Spleen (tissue), 11 donors: ENCODE results near the gene RPE65. TPM values are rescaled to one million over a fixed set of nuclear protein-coding genes. Genes with fewer than 3 reads are reported as not detected.
A peak's percentile ranks its signal among the peaks of the same experiment; 100 is the strongest.
"Not testable (repeated sequence)": the region's sequence is repeated elsewhere in the genome, so short reads cannot be mapped to it uniquely, and the experiment has no call there.

ENCODE experiments used
- DNase-seq: peaks from one replicate; pipeline ENCODE4 v3.0.0-alpha.2; 2020
- H3K27ac ChIP-seq, 8 donors: fragments of 200-600 bp; sonication (generic) in 7 of 8; 1 replicate in 4 of 8; 2 replicates in 4 of 8; pipeline versions ENCODE4 v1.5.0 to v1.8.0; 2016 to 2021; ENCODE audit warnings: inconsistent platforms in 4 of 8, mild to moderate bottlenecking in 4 of 8, moderate library complexity in 1 of 8
- H3K27me3 ChIP-seq, 7 donors: fragments of 200-600 bp; sonication (generic) in 6 of 7; replicated peaks in 1 of 7; 1 replicate in 4 of 7; 2 replicates in 3 of 7; pipeline versions ENCODE4 v1.5.0 to v1.8.0; 2016 to 2021; ENCODE audit warnings: inconsistent platforms in 3 of 7, mild to moderate bottlenecking in 1 of 7
- H3K36me3 ChIP-seq, 6 donors: fragments of 200-600 bp; sonication (generic) in 5 of 6; 1 replicate in 4 of 6; 2 replicates in 2 of 6; pipeline versions ENCODE4 v1.5.0 to v1.8.0; 2016 to 2021; ENCODE audit warnings: inconsistent platforms in 2 of 6
- H3K4me1 ChIP-seq, 6 donors: fragments of 200-600 bp; sonication (generic) in 5 of 6; 1 replicate in 3 of 6; 2 replicates in 3 of 6; pipeline versions ENCODE4 v1.5.0 to v1.8.0; 2016 to 2021; ENCODE audit warnings: inconsistent platforms in 3 of 6
- H3K4me3 ChIP-seq, 8 donors: fragments of 200-600 bp; sonication (generic) in 7 of 8; 1 replicate in 4 of 8; 2 replicates in 4 of 8; pipeline versions ENCODE4 v1.5.0 to v1.8.0; 2016 to 2021; ENCODE audit warnings: inconsistent platforms in 4 of 8, mild to moderate bottlenecking in 4 of 8, moderate library complexity in 2 of 8
- H3K9me3 ChIP-seq, 8 donors: fragments of 200-600 bp; sonication (generic) in 7 of 8; 1 replicate in 4 of 8; 2 replicates in 4 of 8; pipeline versions ENCODE4 v1.5.0 to v1.8.0; 2016 to 2021; ENCODE audit warnings: inconsistent platforms in 4 of 8
- POLR2A ChIP-seq, 3 donors: fragments of 450-650 bp; IDR thresholded peaks; one replicate each; pipeline ENCODE4 v1.5.1; 2017; ENCODE audit warnings: antibody characterized with exemption in 3 of 3, mild to moderate bottlenecking in 1 of 3
- POLR2AphosphoS5 ChIP-seq, 3 donors: sonication (generic); formaldehyde crosslinking; IDR thresholded peaks; one replicate each; pipeline ENCODE4 v1.5.1; 2017; ENCODE audit warnings: antibody characterized with exemption in 3 of 3
- WGBS, 5 donors: extraction: QIAGEN DNeasy Blood & Tissue Kit in 3 of 5; methylation state at CpG; one replicate each; pipeline versions ENCODE4 v1.1.5 to v1.1.7; 2013 to 2018; 5-methylcytosine and 5-hydroxymethylcytosine counted together
- intact Hi-C: fragments of 100-400 bp; cut with DNase I; formaldehyde crosslinking; loops from one replicate; pipeline ENCODE4 v1.15.0; 2023; ENCODE audit warnings: low total_unique reads
- polyA plus RNA-seq, 3 donors: library from polyadenylated mRNA; stranded (reverse); fragments of 200-250 nt; gene quantifications; one replicate each; pipeline ENCODE4 v1.2.1, GENCODE V29; 2013
- total RNA-seq, 7 donors: library from RNA; depleted of rRNA in 3 of 7; stranded (reverse); fragments of >200 nt in 3 of 7; fragmentation: NEBNext Ultra II Directional in 4 of 7; extraction: Animal tissue kit (Norgen Biotek cat#: 25700) in 4 of 7; gene quantifications; one replicate each; pipeline versions ENCODE4 v1.1.0 to v1.2.1, GENCODE V29; 2016 to 2021
- TF ChIP-seq, protein P1 (sequence below), 11 experiments: fragments of 200-600 bp in 7 of 11; fragments of 450-650 bp in 4 of 11; sonication (generic) in 4 of 11; IDR thresholded peaks in 8 of 11; conservative IDR thresholded peaks in 3 of 11; 1 replicate in 7 of 11; 2 replicates in 4 of 11; pipeline versions ENCODE4 v1.4.0 to v1.8.0; 2016 to 2021; ENCODE audit warnings: antibody characterized with exemption in 11 of 11, inconsistent platforms in 4 of 11, mild to moderate bottlenecking in 1 of 11
- donor health status: healthy with polysubstance abuse.
- donor health status: DM: no; HTN: no; CAD: no; lungs with moderate emphysema.
- donor health status: DM: no; HTN: no; CAD: no.
- donor health status: Bipolar disorder and iron deficiency.
- donor health status: healthy.
- donor health status: DM: no; HTN: no; CAD: no.
- donor health status: DM: yes; HTN: yes; CAD: no.

The RPE65 gene
- total and polyA plus RNA-seq, 10 donors: 0.08 to 0.40 (median 0.10) TPM; not detected in 7

GRCh38 chr1:68421350-68421749 is 28.4 kb downstream of the RPE65 start:
- TF ChIP-seq POLR2AphosphoS5 (IDR thresholded peaks at IDR 0.05) (no peak), POLR2A (IDR thresholded peaks at IDR 0.05) (no peak)
- TF ChIP-seq, protein P1, sequence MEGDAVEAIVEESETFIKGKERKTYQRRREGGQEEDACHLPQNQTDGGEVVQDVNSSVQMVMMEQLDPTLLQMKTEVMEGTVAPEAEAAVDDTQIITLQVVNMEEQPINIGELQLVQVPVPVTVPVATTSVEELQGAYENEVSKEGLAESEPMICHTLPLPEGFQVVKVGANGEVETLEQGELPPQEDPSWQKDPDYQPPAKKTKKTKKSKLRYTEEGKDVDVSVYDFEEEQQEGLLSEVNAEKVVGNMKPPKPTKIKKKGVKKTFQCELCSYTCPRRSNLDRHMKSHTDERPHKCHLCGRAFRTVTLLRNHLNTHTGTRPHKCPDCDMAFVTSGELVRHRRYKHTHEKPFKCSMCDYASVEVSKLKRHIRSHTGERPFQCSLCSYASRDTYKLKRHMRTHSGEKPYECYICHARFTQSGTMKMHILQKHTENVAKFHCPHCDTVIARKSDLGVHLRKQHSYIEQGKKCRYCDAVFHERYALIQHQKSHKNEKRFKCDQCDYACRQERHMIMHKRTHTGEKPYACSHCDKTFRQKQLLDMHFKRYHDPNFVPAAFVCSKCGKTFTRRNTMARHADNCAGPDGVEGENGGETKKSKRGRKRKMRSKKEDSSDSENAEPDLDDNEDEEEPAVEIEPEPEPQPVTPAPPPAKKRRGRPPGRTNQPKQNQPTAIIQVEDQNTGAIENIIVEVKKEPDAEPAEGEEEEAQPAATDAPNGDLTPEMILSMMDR (IDR thresholded peaks at IDR 0.05 in 8 of 11, conservative IDR thresholded peaks at IDR 0.05 in 3 of 11): no peak
- Histone ChIP-seq H3K36me3 (no peaks in the 10 kb centered on the region), H3K27ac (no peak overlapping the region), H3K27me3 (no peaks in the 10 kb centered on the region), H3K4me1 (no peaks in the 10 kb centered on the region), H3K4me3 (no peak overlapping the region), H3K9me3 (no peaks in the 10 kb centered on the region)
- 72 to 84% (median 83%) methylated on average over 5 of the region's 5 CpGs for WGBS, 5 donors
- no peak for DNase-seq
- intact Hi-C loops: no loop called here

DNA sequence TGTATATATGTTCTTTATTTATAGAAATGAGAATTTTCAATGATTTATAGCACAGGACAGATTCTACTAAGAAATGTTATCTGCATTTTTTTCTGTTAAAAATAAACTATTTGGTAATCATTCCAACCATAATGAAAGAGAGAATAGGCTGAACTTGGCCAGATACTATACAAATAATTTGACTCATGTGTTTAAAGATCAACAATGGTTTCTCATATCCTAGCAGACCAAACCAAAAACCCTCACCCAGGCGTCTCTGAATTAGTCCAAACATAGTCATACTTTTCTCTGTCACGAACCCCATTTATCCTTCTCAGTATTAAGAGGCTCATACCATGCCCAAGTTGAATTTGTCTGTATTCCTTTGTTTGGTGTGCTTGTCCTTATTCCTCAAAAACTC is 40.3 kb downstream of the RPE65 start:
- intact Hi-C loops: no loop called here
- Histone ChIP-seq H3K27me3 (no peaks in the 10 kb centered on the region), H3K4me3 (no peak overlapping the region), H3K9me3 (no peaks in the 10 kb centered on the region), H3K27ac (no peak overlapping the region), H3K36me3 (no peaks in the 10 kb centered on the region), H3K4me1 (no peaks in the 10 kb centered on the region)
- TF ChIP-seq POLR2AphosphoS5 (IDR thresholded peaks at IDR 0.05) (no peak), POLR2A (IDR thresholded peaks at IDR 0.05) (no peak)
- DNase-seq: no peak
- WGBS, 5 donors: 78 to 91% (median 83%) methylated on average over 2 of the region's 2 CpGs

DNA sequence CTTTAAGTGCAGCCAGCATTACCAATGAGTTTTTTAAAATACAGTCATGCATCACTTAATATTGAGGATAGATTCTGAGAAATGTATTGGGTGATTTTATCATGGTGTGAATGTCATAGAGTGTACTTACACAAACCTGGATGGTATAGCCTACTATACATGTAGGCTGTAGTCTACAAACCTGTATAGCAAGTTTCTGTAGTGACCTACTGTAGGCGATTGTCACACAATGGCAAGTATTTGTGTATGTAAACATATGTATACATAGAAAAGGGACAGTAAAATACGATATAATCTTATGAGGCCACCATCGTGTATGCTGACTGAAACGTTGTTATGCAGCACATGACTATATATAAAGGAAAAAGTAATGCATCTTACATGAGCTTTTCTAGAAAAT is 48.2 kb downstream of the RPE65 start:
- no peaks in the 10 kb centered on the region for H3K4me1 ChIP-seq
- H3K27me3 ChIP-seq: peaks cover 0 to 4% (median 0%) of the 10 kb centered on the region in 7 donors
- intact Hi-C loops: no loop called here
- no peak overlapping the region for H3K4me3 ChIP-seq
- no peak overlapping the region for H3K27ac ChIP-seq
- no peak for TF ChIP-seq POLR2AphosphoS5 (IDR thresholded peaks at IDR 0.05)
- TF ChIP-seq POLR2A (IDR thresholded peaks at IDR 0.05): no peak
- TF ChIP-seq, protein P1 (IDR thresholded peaks at IDR 0.05 in 8 of 11, conservative IDR thresholded peaks at IDR 0.05 in 3 of 11): no peak
- H3K36me3 ChIP-seq: no peaks in the 10 kb centered on the region
- DNase-seq: no peak
- no peaks in the 10 kb centered on the region for H3K9me3 ChIP-seq
- 74 to 77% (median 75%) methylated on average over 4 of the region's 4 CpGs for WGBS, 5 donors

DNA sequence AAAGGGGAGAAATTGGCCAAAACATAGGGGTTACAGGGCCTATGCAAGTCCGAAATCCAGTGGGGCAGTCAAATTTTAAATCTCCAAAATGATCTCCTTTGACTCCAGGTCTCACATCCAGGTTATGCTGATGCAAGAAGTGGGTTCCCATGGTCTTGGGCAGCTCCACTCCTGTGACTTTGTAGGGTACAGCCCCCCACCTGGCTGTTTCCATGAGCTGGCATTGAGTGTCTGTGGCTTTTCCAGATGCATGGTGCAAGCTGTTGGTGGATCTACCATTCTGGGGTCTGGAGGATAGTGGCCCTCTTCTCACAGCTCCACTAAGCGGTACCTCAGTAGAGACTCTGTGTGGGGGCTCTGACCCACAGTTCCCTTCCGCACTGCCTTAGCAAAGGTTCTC is 54.2 kb downstream of the RPE65 start:
- 91 to 99% (median 93%) methylated on average over 2 to 3 of the region's 3 CpGs for whole genome bisulfite sequencing, 5 donors
- H3K9me3 ChIP-seq, H3K4me1 ChIP-seq, H3K27me3 ChIP-seq, H3K36me3 ChIP-seq, H3K27ac ChIP-seq, H3K4me3 ChIP-seq, intact Hi-C loops, DNase-seq: not testable (repeated sequence)

DNA sequence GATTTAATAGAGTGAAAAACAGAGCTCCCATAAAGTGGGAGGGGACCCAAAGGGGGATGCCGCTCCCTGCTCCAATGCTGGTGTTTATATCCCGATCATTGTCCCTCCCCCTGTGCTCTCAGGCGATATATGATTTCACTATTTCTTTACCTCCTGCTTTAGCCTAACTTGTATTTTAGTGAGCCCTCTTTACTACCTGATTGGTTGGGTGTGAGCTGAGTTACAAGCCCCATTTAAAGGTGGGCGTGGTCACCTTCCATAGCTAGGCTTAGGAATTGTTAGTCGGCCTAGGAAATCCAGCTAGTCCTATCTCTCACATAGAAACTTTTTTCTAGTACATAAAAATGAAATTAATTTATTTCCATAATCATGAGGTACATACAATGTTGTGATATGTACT is 57.3 kb downstream of the RPE65 start:
- H3K9me3 ChIP-seq, H3K27ac ChIP-seq, DNase-seq, H3K27me3 ChIP-seq, H3K4me3 ChIP-seq, H3K4me1 ChIP-seq, intact Hi-C loops, H3K36me3 ChIP-seq: not testable (repeated sequence)
- WGBS, 5 donors: 73 to 97% (median 86%) methylated on average over 5 of the region's 5 CpGs

DNA sequence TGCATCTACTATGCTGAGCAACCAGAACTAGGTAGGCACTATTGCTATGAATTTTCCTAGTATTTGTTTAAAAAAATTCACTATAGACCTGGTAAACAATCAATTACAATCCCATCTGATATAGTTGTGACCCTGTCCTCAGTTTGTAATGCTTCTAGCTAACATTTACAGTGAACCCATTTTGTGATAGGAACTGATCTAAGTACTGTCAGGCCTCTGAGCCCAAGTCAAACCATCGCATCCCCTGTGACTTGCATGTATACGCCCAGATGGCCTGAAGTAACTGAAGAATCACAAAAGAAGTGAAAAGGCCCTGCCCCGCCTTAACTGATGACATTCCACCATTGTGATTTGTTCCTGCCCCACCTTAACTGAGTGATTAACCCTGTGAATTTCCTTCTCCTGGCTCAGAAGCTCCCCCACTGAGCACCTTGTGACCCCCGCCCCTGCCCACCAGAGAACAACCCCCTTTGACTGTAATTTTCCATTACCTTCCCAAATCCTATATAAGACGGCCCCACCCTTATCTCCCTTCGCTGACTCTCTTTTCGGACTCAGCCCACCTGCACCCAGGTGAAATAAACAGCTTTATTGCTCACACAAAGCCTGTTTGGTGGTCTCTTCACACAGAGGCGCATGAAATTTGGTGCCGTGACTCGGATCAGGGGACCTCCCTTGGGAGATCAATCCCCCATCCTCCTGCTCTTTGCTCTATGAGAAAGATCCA is 63.8 kb downstream of the RPE65 start:
- 91 to 97% (median 94%) methylated on average over 9 to 10 of the region's 10 CpGs for WGBS, 5 donors
- H3K27me3 ChIP-seq, H3K4me1 ChIP-seq, DNase-seq, H3K36me3 ChIP-seq, H3K4me3 ChIP-seq, H3K9me3 ChIP-seq, intact Hi-C loops: not testable (repeated sequence)
- peak overlapping the region in 1 of 8 donors; percentile 24 for H3K27ac ChIP-seq
